K562 (cell line): ENCODE results near the gene PRKAR1A. TPM values are rescaled to one million over a fixed set of nuclear protein-coding genes. Genes with fewer than 3 reads are reported as not detected.
A peak's percentile ranks its signal among the peaks of the same experiment; 100 is the strongest.

Experiments
- FOXJ3 ChIP-seq: sonication (generic); formaldehyde crosslinking; IDR thresholded peaks from 2 replicates; pipeline ENCODE4 v1.4.0; 2020; ENCODE audit warnings: mild to moderate bottlenecking, missing genetic modification reagents
- PHB ChIP-seq: fragments of 250-450 bp; sonication (Bioruptor Pico); IDR thresholded peaks from 2 replicates; pipeline ENCODE4 v1.5.0; 2021
- polyA plus RNA-seq, 8 experiments: library from polyadenylated mRNA; depleted of rRNA in 4 of 8; stranded (reverse) in 5 of 8; unstranded in 3 of 8; fragments of >200 nt; fragmentation: Nextera tagmentation in 2 of 8; fragmentation: Illumina TruSeq in 1 of 8; extraction: Ambion mirVana in 2 of 8; extraction: Trizol in 1 of 8; gene quantifications; 2 replicates each; pipeline versions ENCODE4 v1.2.1 to v1.2.3, GENCODE V29; 2011 to 2014; ENCODE audit warnings: inconsistent platforms in 1 of 8, missing spikeins in 1 of 8
- total RNA-seq, 7 experiments: library from RNA; depleted of rRNA in 6 of 7; stranded (reverse); fragments of >200 nt in 6 of 7; fragmentation: Illumina TruSeq in 2 of 7; extraction: Trizol in 2 of 7; gene quantifications; 2 replicates each; pipeline versions ENCODE4 v1.2.1 to v1.2.3, GENCODE V29; 2011 to 2021; ENCODE audit warnings: low replicate concordance in 1 of 7
- TF ChIP-seq, protein P1 (sequence below): fragments of 450-650 bp; IDR thresholded peaks from 2 replicates; pipeline ENCODE4 v1.6.1; 2016; ENCODE audit warnings: low read depth
- TF ChIP-seq, protein P2 (sequence below), 2 experiments: fragments of 450-650 bp; formaldehyde crosslinking in 1 of 2; IDR thresholded peaks; 2 replicates each; pipeline versions ENCODE4 v1.4.0 to v1.6.1; 2014 to 2020; ENCODE audit warnings: mild to moderate bottlenecking in 2 of 2, borderline replicate concordance in 1 of 2, low read depth in 1 of 2
- TF ChIP-seq, protein P3 (sequence below): fragments of 250-450 bp; sonication (Bioruptor Pico); IDR thresholded peaks from 2 replicates; pipeline ENCODE4 v1.5.0; 2020; ENCODE audit warnings: mild to moderate bottlenecking

The PRKAR1A gene
- total and polyA plus RNA-seq, 9 of the 15 experiments (the other 6 are each of a cell fraction or from before 2014, with no cell fraction given) = 15.0 to 95.6 (median 67.5) TPM

DNA sequence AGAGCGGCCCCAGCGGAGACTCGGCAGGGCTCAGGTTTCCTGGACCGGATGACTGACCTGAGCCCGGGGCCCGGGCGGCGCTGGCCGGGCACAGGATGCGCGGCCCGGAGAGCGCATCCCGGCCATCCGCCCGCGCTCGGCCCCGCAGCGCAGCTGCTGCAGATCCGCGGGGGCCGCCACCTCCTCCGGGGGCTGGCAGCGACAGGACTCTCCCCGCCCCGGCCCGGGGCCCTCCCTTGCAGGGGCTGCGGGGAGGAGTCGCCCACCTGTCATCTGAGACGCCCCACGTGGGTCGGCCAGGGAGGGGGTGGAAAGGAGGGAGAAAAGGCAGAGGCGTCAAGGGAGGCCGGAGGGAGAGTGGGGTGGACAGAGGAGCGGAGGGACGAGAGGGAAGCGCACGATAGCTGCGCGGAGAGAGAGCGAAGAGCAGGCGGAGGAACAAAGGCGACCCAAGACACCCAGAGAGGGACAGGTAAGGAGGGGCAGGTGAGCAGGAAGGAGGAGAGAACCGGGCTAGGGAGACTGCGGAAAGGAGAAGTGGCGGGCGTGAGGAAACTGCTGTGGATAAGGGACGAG lies 471 bp upstream of the PRKAR1A start (continued):
- TF ChIP-seq, protein P1, sequence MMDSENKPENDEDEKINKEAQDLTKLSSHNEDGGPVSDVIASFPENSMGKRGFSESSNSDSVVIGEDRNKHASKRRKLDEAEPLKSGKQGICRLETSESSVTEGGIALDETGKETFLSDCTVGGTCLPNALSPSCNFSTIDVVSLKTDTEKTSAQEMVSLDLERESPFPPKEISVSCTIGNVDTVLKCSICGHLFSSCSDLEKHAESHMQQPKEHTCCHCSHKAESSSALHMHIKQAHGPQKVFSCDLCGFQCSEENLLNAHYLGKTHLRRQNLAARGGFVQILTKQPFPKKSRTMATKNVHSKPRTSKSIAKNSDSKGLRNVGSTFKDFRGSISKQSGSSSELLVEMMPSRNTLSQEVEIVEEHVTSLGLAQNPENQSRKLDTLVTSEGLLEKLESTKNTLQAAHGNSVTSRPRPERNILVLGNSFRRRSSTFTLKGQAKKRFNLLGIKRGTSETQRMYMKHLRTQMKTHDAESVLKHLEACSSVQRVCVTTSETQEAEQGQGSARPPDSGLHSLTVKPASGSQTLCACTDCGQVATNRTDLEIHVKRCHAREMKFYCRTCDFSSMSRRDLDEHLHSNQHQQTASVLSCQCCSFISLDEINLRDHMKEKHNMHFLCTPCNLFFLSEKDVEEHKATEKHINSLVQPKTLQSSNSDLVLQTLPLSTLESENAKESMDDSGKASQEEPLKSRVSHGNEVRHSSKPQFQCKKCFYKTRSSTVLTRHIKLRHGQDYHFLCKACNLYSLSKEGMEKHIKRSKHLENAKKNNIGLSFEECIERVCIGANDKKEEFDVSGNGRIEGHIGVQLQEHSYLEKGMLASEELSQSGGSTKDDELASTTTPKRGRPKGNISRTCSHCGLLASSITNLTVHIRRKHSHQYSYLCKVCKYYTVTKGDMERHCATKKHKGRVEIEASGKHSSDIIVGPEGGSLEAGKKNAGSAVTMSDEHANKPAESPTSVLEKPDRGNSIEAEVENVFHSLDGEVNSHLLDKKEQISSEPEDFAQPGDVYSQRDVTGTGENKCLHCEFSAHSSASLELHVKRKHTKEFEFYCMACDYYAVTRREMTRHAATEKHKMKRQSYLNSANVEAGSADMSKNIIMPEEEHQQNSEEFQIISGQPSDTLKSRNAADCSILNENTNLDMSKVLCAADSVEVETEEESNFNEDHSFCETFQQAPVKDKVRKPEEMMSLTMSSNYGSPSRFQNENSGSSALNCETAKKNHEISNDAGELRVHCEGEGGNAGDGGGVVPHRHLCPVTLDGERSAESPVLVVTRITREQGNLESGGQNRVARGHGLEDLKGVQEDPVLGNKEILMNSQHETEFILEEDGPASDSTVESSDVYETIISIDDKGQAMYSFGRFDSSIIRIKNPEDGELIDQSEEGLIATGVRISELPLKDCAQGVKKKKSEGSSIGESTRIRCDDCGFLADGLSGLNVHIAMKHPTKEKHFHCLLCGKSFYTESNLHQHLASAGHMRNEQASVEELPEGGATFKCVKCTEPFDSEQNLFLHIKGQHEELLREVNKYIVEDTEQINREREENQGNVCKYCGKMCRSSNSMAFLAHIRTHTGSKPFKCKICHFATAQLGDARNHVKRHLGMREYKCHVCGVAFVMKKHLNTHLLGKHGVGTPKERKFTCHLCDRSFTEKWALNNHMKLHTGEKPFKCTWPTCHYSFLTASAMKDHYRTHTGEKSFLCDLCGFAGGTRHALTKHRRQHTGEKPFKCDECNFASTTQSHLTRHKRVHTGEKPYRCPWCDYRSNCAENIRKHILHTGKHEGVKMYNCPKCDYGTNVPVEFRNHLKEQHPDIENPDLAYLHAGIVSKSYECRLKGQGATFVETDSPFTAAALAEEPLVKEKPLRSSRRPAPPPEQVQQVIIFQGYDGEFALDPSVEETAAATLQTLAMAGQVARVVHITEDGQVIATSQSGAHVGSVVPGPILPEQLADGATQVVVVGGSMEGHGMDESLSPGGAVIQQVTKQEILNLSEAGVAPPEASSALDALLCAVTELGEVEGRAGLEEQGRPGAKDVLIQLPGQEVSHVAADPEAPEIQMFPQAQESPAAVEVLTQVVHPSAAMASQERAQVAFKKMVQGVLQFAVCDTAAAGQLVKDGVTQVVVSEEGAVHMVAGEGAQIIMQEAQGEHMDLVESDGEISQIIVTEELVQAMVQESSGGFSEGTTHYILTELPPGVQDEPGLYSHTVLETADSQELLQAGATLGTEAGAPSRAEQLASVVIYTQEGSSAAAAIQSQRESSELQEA = peak; percentile 39; the same call in 1 of the 2 replicates
- TF ChIP-seq, protein P2, sequence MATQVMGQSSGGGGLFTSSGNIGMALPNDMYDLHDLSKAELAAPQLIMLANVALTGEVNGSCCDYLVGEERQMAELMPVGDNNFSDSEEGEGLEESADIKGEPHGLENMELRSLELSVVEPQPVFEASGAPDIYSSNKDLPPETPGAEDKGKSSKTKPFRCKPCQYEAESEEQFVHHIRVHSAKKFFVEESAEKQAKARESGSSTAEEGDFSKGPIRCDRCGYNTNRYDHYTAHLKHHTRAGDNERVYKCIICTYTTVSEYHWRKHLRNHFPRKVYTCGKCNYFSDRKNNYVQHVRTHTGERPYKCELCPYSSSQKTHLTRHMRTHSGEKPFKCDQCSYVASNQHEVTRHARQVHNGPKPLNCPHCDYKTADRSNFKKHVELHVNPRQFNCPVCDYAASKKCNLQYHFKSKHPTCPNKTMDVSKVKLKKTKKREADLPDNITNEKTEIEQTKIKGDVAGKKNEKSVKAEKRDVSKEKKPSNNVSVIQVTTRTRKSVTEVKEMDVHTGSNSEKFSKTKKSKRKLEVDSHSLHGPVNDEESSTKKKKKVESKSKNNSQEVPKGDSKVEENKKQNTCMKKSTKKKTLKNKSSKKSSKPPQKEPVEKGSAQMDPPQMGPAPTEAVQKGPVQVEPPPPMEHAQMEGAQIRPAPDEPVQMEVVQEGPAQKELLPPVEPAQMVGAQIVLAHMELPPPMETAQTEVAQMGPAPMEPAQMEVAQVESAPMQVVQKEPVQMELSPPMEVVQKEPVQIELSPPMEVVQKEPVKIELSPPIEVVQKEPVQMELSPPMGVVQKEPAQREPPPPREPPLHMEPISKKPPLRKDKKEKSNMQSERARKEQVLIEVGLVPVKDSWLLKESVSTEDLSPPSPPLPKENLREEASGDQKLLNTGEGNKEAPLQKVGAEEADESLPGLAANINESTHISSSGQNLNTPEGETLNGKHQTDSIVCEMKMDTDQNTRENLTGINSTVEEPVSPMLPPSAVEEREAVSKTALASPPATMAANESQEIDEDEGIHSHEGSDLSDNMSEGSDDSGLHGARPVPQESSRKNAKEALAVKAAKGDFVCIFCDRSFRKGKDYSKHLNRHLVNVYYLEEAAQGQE (IDR thresholded peaks at IDR 0.05; ENCODE audit: borderline replicate concordance) = peak; percentile 22; the same call in 1 of the 2 replicates
- TF ChIP-seq, protein P2 (CRISPR knock-in tag; IDR thresholded peaks at IDR 0.05; ENCODE audit: low read depth) = no peak
- TF ChIP-seq, protein P3, sequence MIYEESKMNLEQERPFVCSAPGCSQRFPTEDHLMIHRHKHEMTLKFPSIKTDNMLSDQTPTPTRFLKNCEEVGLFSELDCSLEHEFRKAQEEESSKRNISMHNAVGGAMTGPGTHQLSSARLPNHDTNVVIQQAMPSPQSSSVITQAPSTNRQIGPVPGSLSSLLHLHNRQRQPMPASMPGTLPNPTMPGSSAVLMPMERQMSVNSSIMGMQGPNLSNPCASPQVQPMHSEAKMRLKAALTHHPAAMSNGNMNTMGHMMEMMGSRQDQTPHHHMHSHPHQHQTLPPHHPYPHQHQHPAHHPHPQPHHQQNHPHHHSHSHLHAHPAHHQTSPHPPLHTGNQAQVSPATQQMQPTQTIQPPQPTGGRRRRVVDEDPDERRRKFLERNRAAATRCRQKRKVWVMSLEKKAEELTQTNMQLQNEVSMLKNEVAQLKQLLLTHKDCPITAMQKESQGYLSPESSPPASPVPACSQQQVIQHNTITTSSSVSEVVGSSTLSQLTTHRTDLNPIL = no peak
- no peak for TF ChIP-seq FOXJ3 (CRISPR knock-in tag)
- no peak for TF ChIP-seq PHB (CRISPR knock-in tag)
